SK-N-MC (cell line): Measurements from ENCODE around the gene CDH23.

Source experiments
- EZH2 ChIP-seq: fragments of 200-600 bp; sonication (generic); IDR thresholded peaks from one replicate; pipeline ENCODE4 v1.6.1; 2017; ENCODE audit warnings: antibody characterized with exemption
- FOXP2 ChIP-seq: optimal IDR thresholded peaks from 2 replicates; pipeline ENCODE3; 2011; ENCODE audit warnings: mild to moderate bottlenecking, moderate library complexity; ENCODE audit not compliant: insufficient read depth; ENCODE audit errors: extremely low read length, control extremely low read depth
- POLR2AphosphoS5 ChIP-seq: IDR thresholded peaks from 2 replicates; pipeline ENCODE4 v1.6.1; 2012; ENCODE audit warnings: mild to moderate bottlenecking, low read depth, low read length, borderline replicate concordance

- TF ChIP-seq POLR2AphosphoS5: no peak
- TF ChIP-seq EZH2: no peak
- no peak for TF ChIP-seq FOXP2
These were observed 5.3 kb downstream of the CDH23 start for GRCh38 chr10:71402005-71402404.
